ENCODE results near the gene DNAH1.

Gene DNAH1

DNA sequence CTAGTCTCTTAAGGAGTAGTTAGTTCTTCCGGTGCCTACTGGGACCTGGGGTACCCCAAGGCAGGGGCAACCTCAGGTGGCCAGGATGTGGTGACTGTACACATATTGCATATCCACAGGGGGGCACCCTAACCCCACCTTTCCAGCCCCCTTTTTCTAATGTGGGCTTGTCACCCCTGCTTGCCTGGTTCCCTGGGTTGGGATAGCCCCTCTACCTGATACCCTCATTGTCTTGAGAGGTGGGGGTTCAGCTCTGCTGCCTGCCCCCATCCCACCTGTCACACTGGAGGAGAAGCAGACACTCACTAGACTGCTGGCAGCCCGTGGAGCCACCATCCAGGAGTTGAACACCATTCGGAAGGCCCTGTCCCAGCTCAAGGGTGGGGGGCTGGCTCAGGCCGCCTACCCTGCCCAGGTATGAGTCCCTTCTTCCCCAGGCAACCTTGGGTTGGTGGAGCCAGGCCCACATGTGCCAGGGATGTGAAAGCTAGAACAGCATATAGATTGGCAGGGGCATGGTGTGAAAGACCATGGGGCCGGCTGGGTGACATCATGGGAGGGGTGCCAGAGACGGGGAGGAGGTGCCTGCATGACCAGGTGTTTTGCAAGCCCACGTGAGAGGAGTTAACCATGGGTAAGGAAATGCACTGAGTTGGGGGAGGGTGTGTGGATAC lies 24.5 kb upstream of the DNAH1 start:
- DNase-seq: no peak

GRCh38 chr3:52292247-52293065 lies 23.7 kb upstream of the DNAH1 start:
- DNase-seq: no peak

- DNase-seq: no peak
Measured at GRCh38 chr3:52293491-52294319, 22.4 kb upstream of the DNAH1 start.

DNA sequence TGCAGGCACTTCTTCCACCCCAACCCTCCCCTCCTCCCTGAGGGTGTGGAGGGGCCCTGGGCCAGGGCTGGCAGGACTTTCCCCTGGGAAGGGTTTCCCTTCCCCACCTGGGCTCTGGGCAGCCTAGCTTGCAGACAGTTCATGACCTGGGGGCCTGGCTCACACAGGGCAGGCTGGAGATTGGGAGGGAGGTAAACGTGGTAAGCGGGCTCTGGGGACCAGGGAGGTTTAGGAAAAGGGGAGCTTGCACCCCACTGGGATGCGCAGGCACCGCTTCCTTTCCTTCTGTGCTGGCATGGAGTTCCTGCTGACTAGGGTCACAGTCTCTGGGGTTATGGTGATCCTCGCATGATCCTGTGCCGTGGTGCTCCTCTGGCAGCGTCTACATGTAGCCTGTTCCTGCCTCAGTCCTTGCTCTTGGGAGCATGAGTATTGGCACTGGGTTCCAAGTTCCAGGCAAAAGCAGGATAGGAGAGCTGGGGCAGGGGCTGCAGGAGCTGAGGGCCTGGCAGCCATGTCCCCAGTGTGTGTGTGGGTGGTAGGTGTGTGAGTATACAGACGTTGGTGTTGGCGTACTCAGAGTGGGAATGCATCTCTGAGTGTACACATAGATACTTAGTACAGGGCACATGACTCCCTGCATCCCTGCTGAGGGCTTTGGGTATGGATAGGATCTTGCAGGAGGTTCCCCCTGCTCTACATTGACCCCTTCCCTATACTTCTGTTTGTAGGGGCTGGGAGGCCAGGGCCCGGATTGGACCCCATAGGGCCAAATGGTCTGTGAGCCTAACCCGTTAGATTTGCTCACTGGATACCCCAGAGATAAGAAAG lies 21.6 kb upstream of the DNAH1 start:
- no peak for DNase-seq

GRCh38 chr3:52295671-52296208 lies 20.4 kb upstream of the DNAH1 start:
- no peak for DNase-seq

- DNase-seq: no peak
Measured at GRCh38 chr3:52297242-52298148, 18.6 kb upstream of the DNAH1 start.

DNA sequence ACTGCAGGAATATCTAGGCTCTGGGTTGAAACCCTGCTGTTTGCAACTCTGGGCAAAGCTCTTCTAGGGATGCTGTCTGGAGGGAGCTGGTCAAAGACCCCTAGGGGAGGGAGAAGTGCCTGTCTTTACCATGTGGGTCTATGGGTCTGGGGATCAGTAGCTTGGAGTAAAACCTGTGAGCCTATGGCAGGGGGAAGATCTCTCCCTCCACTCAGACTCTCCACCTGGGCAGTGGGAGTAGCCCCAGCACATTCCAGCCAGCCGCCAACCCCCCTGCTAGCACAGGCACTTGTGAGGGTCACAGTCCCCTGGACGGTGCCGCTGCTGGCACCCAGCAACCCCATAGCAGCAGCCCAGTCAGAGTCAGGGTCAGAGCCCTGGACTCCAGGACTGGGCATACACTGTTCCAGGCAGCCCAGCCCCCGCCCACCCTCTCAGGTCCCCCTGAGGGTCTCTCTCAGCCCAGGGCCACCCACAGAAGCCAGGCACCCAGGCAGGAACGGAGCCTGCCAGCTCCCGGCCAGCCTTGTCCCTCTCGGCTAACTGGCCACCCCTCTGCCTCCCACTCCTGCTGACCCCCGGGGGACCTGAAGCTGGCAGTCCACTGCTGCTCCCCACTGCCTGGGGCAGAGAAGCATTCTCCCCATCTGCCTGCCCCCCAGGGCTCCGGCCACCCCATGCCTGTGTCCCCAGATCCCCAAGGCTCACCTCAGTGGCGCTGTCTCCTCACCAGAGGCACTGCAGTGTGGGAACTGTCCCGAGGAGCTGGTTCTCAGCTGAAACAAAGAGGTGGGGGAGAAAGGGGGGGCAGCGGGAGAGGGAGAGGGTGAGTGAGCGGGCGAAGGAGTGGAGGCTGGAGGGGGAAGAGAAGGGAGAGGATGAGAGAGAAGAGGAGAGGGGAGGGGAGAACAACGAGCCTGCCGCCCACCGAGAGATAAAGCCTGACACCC lies 17.7 kb upstream of the DNAH1 start:
- no peak for DNase-seq

DNA sequence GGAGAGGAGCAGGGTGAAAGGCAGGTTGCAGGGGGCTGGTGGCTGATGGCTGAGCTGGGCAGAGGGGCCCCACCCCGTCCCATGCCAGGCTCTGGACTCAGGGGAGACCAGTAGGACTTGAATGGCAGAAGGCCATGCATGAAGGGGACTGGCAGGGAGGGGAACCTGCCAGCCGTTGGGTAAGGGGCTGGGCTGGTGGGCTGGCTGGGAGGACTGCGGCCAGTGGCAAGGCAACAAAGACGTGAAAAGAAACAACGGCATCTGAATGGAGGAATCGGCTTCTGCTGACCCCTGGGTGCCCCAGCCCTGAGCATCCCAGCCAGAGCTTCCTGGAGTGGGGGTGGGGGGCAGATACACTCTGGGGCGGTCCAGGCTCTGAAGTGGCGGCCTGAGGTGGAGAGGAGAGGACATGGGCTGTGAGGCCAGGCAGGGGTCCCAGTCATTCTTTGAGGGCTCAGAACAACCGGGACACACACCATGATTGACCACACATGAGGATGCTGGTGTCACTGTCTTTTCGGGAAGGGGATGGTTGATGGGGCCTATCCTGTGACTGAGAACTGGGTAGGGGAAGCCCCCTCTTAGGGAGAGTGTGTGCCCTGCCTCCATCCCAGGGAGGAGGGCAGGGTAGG lies 16.8 kb upstream of the DNAH1 start:
- no peak for DNase-seq

GRCh38 chr3:52299879-52300611 lies 16.1 kb upstream of the DNAH1 start:
- no peak for DNase-seq

DNA sequence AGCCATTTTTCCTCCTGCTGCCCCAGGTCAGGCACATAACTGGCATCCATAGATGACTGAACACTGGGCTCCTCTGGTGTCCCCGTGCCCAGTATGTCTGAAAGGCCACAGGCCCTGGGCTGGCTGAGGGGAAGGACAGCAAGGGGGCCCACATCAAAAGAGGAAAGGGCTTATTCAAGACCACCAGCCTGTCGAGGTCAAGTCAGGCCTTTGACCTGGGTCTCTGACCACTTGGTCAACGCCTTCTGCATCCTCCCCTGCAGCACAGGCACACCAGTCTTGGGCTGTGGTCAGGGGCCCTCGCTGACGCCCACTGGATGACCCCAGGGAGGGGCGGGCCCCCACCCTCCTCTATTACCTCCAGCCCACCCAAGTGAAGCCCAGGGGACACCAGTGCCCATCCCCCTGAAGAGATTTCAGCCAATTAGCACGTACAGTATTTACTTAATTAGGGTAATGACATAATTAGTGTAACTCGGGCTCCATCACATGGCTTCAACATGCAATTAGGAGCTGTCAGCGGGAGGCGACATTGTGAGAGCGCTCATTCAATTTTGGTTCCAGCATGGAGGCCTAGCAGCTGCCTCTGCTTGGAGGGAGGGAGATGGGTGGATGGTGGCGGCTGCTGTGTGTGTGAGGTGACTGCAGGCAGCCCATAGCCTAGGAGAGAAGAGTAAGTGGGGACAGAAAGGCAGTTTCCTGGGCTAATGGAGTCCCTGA lies 13.5 kb upstream of the DNAH1 start:
- no peak for DNase-seq

DNA sequence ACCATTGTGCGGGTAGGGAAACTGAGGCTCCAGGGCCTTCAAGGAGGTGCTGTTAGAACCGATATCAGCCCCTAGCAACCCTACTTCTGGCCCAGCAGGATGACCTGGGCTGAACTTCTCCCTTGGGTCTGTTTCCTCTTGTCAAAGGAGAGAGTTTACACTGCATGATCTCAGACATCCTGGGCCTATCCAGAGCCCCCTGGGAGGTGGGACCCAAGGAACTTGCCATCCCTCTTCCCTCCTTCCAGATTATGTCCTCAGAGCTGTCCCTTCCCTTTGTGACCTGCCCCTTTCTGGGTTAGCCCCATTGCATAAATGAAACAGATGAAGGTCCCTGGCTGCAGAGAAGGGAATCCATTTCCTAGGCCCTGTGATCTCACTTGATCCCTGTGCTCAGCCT lies 12.3 kb upstream of the DNAH1 start:
- DNase-seq: no peak

GRCh38 chr3:52305926-52306325 lies 10.2 kb upstream of the DNAH1 start:
- DNase-seq: no peak

- no peak for DNase-seq
Measured at GRCh38 chr3:52306978-52307377, 9.1 kb upstream of the DNAH1 start.

DNA sequence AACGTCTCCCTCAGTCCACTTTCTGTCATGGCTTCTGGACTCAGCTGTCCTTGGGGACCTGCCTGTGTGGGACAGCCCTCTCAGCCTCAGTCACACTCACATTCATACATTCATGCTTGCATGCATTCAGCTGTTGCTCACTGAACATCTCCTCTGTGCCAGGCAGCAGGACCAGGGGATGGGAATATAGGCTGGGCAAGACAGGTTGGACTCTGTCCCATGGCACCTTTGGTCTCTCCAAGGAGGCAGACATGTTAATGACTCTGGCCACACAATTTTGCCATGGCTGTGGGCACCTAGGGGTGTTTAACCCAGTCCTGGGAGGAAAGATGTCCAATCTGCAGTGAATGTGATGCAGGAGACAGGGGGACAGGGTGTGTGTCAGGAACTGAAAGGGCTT lies 7.8 kb upstream of the DNAH1 start:
- DNase-seq: no peak

GRCh38 chr3:52310861-52311575 lies 5.1 kb upstream of the DNAH1 start:
- peak; percentile 30 for DNase-seq

DNA sequence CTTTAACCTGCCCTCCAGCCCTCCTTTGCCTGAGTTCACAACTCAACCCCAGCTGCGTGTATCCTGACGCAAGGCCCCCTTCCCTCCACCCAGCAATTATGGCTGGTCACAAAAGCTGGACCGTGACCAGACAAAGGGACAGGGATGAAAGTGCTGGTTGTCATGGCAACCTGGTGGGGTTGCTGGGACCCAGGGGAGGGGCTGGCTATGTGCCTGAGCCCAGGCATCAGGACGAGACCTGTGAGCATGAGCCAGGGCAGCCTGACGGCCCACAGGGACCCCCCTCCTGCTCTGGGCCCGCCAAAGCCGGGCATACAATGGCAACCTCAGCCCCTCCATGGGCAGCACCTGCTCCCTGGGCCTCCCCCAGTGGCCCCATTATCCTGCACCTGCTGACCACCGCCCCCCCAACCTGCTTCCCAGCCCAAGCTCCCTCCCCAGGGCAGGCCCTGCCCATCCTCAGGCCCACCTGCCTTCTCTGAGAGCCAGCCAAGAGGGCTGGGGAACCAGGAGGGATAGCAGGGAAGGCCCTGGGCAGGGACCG lies 4.5 kb upstream of the DNAH1 start:
- no peak for DNase-seq

DNA sequence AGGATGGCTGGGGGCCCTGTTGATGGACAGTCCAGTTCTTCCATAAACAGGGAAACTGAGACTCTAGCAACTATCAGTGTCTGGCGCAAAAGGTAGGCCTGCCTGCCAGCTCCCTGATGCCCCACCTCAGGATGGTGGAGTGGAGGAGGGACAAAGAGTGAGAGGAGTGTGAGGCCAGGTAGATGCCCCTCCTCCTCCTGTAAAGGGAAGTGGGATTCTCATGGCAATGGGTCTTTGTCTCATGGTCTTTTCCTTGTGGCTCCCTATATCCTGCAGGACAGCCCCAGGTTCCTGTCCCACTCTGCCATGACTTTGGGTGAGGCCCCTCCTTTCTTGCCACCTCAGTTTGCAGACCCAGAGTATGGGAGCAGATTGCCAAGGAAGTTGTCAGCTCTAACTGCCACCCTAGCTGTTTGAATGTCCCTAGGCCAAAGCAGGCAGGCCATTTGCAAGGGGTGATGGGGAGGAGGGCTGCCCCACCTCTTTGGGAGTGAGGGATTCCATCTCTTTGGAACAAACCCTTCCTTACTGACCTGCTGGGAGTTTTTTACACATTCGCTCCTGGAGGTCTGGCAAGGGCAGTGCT lies 2.8 kb upstream of the DNAH1 start:
- DNase-seq: no peak
